Hematopoietic multipotent progenitor cell (in vitro differentiated cells): ENCODE results near the gene NSD2. TPM values are rescaled to one million over a fixed set of nuclear protein-coding genes. Genes with fewer than 3 reads are reported as not detected.

Source experiments
- DNase-seq, 3 donors: peaks; one replicate each; pipeline ENCODE4 v3.0.0-alpha.2; 2011 to 2015; ENCODE audit warnings: low read depth in 2 of 3, low spot score in 2 of 3
- total RNA-seq: library from RNA; depleted of rRNA; stranded (reverse); fragments of >200 nt; gene quantifications from one replicate; pipeline ENCODE4 v1.2.3, GENCODE V29; 2012

NSD2 gene
- total RNA-seq, 1 donor, result 41.7 TPM

GRCh38 chr4:1964971-1965370, 93.8 kb downstream of the NSD2 start:
- no peak for DNase-seq

- DNase-seq, result no peak
Observed at GRCh38 chr4:1967512-1968149, 96.4 kb downstream of the NSD2 start.

- no peak for DNase-seq
Observed at GRCh38 chr4:1968686-1969295, 97.6 kb downstream of the NSD2 start.

- DNase-seq, result no peak
Observed at GRCh38 chr4:1969928-1970723, 98.9 kb downstream of the NSD2 start.

- DNase-seq, result no peak
Observed at GRCh38 chr4:1970926-1971325, 99.7 kb downstream of the NSD2 start.

- no peak for DNase-seq
Observed at GRCh38 chr4:1971456-1972200, 100.4 kb downstream of the NSD2 start.

- DNase-seq, result no peak
Observed at GRCh38 chr4:1972414-1972813, 101.2 kb downstream of the NSD2 start.

- no peak for DNase-seq
Observed at GRCh38 chr4:1973218-1973617, 102.0 kb downstream of the NSD2 start.

- no peak for DNase-seq
Observed at GRCh38 chr4:1973661-1974060, 102.5 kb downstream of the NSD2 start.

- DNase-seq, result no peak
Observed at GRCh38 chr4:1974840-1975239, 103.6 kb downstream of the NSD2 start.

- DNase-seq, result no peak
Observed at GRCh38 chr4:1975391-1975801, 104.2 kb downstream of the NSD2 start.

- DNase-seq, result no peak
Observed at GRCh38 chr4:1975880-1976279, 104.7 kb downstream of the NSD2 start.

GRCh38 chr4:1976416-1977352, 105.5 kb downstream of the NSD2 start:
- DNase-seq, result no peak

GRCh38 chr4:1978226-1978625, 107.0 kb downstream of the NSD2 start:
- no peak for DNase-seq

- DNase-seq, result no peak
Observed at GRCh38 chr4:1978741-1979476, 107.7 kb downstream of the NSD2 start.

- DNase-seq, result no peak
Observed at GRCh38 chr4:1979477-1980196, 108.4 kb downstream of the NSD2 start.

- no peak for DNase-seq
Observed at GRCh38 chr4:1980561-1981041, 109.4 kb downstream of the NSD2 start.

GRCh38 chr4:1981251-1982058, 110.3 kb downstream of the NSD2 start:
- DNase-seq, result peak in 1 of 3 donors; percentile 26
